PFSK-1 (cell line): ENCODE results near the gene ARHGEF7.

Experiments used
- FOXP2 ChIP-seq: optimal IDR thresholded peaks from 2 replicates; pipeline ENCODE3; 2011; ENCODE audit warnings: borderline replicate concordance, control low read depth, inconsistent platforms; ENCODE audit not compliant: insufficient read depth; ENCODE audit errors: extremely low read length, extremely low read depth
- POLR2AphosphoS5 ChIP-seq: IDR thresholded peaks from 2 replicates; pipeline ENCODE4 v1.6.1; 2012; ENCODE audit warnings: low read depth, mild to moderate bottlenecking, control low read depth, low read length, moderate library complexity
- SIN3A ChIP-seq: IDR thresholded peaks from 2 replicates; pipeline ENCODE4 v1.6.1; 2012; ENCODE audit warnings: mild to moderate bottlenecking, low read length, moderate library complexity, borderline replicate concordance; ENCODE audit not compliant: insufficient read depth
- TAF1 ChIP-seq: IDR thresholded peaks from 2 replicates; pipeline ENCODE4 v1.6.1; 2012; ENCODE audit warnings: low read length, control low read depth, borderline replicate concordance; ENCODE audit not compliant: insufficient read depth
- TF ChIP-seq, protein P1 (sequence below), 2 experiments: IDR thresholded peaks; 2 replicates each; pipeline versions ENCODE4 v1.6.1 to v1.8.0; 2011 to 2012; ENCODE audit warnings: low read depth in 2 of 2, low read length in 2 of 2, control low read depth in 1 of 2, inconsistent platforms in 1 of 2, mild to moderate bottlenecking in 1 of 2, moderate library complexity in 1 of 2; ENCODE audit not compliant: insufficient read depth in 1 of 2

ARHGEF7 gene

DNA sequence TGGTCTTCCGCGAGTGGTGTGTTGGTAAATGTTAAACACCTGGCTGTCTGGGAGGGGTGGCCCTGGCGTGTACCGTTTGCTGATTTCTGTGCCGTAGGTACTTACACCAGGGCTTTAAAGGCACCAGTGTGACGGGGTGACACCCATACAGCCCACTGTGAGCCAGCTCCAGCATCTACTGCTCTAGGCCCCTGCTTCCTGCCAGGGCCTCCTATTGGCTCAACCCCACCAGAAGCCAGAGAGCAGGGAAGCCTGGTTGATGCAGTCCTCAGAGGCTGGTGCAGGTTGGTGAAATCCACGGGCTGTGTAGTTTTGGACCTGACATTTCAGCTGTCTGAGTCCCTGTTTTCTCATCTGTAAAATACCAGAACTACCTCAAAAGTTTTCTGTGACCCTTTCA lies 30.4 kb downstream of the ARHGEF7 start:
- TF ChIP-seq FOXP2 (no peak), POLR2AphosphoS5 (no peak), SIN3A (no peak), TAF1 (no peak)
- TF ChIP-seq, protein P1, sequence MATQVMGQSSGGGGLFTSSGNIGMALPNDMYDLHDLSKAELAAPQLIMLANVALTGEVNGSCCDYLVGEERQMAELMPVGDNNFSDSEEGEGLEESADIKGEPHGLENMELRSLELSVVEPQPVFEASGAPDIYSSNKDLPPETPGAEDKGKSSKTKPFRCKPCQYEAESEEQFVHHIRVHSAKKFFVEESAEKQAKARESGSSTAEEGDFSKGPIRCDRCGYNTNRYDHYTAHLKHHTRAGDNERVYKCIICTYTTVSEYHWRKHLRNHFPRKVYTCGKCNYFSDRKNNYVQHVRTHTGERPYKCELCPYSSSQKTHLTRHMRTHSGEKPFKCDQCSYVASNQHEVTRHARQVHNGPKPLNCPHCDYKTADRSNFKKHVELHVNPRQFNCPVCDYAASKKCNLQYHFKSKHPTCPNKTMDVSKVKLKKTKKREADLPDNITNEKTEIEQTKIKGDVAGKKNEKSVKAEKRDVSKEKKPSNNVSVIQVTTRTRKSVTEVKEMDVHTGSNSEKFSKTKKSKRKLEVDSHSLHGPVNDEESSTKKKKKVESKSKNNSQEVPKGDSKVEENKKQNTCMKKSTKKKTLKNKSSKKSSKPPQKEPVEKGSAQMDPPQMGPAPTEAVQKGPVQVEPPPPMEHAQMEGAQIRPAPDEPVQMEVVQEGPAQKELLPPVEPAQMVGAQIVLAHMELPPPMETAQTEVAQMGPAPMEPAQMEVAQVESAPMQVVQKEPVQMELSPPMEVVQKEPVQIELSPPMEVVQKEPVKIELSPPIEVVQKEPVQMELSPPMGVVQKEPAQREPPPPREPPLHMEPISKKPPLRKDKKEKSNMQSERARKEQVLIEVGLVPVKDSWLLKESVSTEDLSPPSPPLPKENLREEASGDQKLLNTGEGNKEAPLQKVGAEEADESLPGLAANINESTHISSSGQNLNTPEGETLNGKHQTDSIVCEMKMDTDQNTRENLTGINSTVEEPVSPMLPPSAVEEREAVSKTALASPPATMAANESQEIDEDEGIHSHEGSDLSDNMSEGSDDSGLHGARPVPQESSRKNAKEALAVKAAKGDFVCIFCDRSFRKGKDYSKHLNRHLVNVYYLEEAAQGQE (IDR thresholded peaks at IDR 0.05; ENCODE audit: insufficient read depth in 1 of 2, low read depth in 2 of 2, low read length in 2 of 2), result no peak

DNA sequence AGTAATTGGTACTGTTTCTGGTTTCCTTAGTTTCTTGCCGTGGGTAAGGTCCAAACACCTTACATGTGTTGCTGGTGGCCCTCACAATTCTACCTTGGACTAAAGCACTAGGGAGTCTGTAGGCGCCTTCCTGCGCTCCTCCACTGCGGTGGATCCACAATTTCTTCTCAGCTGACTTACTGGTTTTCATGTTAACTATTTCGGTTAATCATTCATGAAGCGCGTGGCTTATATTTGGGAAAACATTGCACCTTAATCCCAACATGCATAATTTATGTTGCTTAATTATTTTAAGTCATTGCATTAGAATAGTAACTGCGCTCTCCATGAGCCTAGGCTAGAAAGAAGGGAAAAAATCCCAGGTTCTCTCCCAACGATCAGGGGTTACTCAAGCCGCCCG lies 37.7 kb downstream of the ARHGEF7 start:
- TF ChIP-seq SIN3A, result no peak
- no peak for TF ChIP-seq POLR2AphosphoS5
- TF ChIP-seq, protein P1 (IDR thresholded peaks at IDR 0.05; ENCODE audit: insufficient read depth in 1 of 2, low read depth in 2 of 2, low read length in 2 of 2), result no peak
- no peak for TF ChIP-seq FOXP2
- no peak for TF ChIP-seq TAF1

DNA sequence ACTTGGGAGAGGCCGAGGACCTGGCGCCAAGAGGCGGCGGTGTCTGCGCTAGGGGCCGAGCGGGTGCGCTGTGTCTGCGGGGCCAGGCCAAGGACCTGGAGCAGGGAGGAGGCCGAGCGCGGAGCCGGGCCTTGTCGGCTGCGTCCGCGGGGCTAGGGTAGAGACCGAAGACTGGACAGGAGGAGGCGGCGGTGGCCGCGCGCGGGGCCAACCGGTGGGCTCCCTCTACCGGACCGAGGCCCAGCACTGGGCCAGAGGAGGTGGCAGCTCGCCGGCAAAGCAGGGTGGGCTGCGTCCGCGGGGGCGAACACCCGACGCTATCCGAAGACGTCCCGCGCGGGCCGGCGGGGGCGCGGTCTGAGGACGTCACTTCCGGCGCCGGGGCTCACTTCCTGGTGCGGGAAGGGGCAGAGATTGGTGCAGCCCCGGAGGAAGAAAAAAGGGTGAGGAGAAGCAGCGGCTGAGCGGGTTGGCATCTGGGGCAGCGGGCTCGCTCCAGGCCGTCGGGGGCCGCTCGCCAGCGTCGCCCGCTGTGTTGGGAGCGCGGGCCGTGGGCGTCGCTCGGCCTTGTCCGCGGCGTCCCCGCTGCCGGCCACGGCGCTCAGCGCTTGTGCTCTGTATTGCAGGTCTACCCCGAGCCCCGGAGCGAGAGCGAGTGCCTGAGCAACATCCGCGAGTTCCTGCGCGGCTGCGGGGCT lies 38.3 kb downstream of the ARHGEF7 start:
- TF ChIP-seq, protein P1 (IDR thresholded peaks at IDR 0.05; ENCODE audit: insufficient read depth in 1 of 2, low read depth in 2 of 2, low read length in 2 of 2), result no peak; a peak in 1 of 4 replicates
- TF ChIP-seq POLR2AphosphoS5, result peak; percentile 64; the same call in 1 of the 2 replicates
- peak; percentile 44 for TF ChIP-seq FOXP2
- no peak for TF ChIP-seq SIN3A
- TF ChIP-seq TAF1, result peak; percentile 85

DNA sequence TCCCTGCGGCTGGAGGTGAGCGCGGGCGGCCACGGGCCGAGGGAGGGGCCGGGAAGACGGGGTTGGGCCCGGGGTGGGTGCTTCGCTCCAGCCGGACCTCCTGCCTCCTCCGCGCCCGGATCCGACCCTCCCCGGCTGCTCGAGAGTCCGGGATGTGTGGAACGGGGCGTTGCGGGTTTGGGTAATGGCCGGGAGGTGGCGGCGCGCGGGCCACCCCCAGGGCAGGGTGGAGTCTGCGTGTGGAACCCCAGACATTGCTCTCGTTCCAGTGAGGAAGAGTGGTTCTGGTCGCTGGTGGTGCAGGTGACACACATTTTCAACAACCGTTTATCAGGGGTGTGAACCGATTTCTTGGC lies 38.8 kb downstream of the ARHGEF7 start:
- TF ChIP-seq SIN3A (no peak), TAF1 (no peak), FOXP2 (no peak), POLR2AphosphoS5 (no peak)
- TF ChIP-seq, protein P1 (IDR thresholded peaks at IDR 0.05; ENCODE audit: insufficient read depth in 1 of 2, low read depth in 2 of 2, low read length in 2 of 2), result no peak
